ENCODE data around the gene OGFR.

GRCh38 chr20:62782149-62782892 lies 22.3 kb upstream of the OGFR start:
- peak in 2 of 3 experiments; percentile 26 to 27; a peak in 1 of 6 replicates for TF ChIP-seq CTCF (IDR thresholded peaks at IDR 0.05 in 2 of 3, conservative IDR thresholded peaks at IDR 0.05 in 1 of 3; ENCODE audit: borderline replicate concordance in 1 of 3, insufficient read depth in 1 of 3, low read depth in 2 of 3, low read length in 2 of 3)
- TF ChIP-seq EZH2phosphoT487 (IDR thresholded peaks at IDR 0.05; ENCODE audit: borderline replicate concordance): no peak
- no peak for TF ChIP-seq EZH2 (IDR thresholded peaks at IDR 0.05)
- no peak for TF ChIP-seq JUND (IDR thresholded peaks at IDR 0.05)
- TF ChIP-seq YY1 (IDR thresholded peaks at IDR 0.05; ENCODE audit: extremely low read depth, insufficient replicate concordance, low read depth, low read length): no peak

Measured in HCT116 (cell line).